Muscle of leg (tissue), 11 donors: ENCODE results near the gene HK2. TPM values are rescaled to one million over a fixed set of nuclear protein-coding genes. Genes with fewer than 3 reads are reported as not detected.

Source experiments
- DNase-seq: peaks from one replicate; pipeline ENCODE4 v3.0.0; 2013
- H3K27ac ChIP-seq: one replicate; pipeline ENCODE4 v1.5.1; 2013; ENCODE audit warnings: mild to moderate bottlenecking, low read length, control low read depth
- H3K27me3 ChIP-seq: one replicate; pipeline ENCODE4 v1.6.1; 2013; ENCODE audit warnings: low read length; ENCODE audit not compliant: control insufficient read depth, insufficient read depth
- H3K36me3 ChIP-seq: one replicate; pipeline ENCODE4 v1.6.1; 2013; ENCODE audit warnings: low read length; ENCODE audit not compliant: control insufficient read depth, insufficient read depth
- H3K4me1 ChIP-seq: one replicate; pipeline ENCODE4 v1.6.1; 2013; ENCODE audit warnings: low read length; ENCODE audit not compliant: control insufficient read depth, insufficient read depth
- H3K4me3 ChIP-seq: one replicate; pipeline ENCODE4 v1.5.1; 2013; ENCODE audit warnings: low read length, control low read depth
- H3K9me3 ChIP-seq: replicated peaks from 2 replicates; pipeline ENCODE4 v1.6.1; 2013; ENCODE audit warnings: low read depth, low read length; ENCODE audit not compliant: control insufficient read depth
- WGBS: methylation state at CpG from one replicate; pipeline ENCODE4 v1.1.5; 2013; ENCODE audit warnings: missing lambda C conversion rate; ENCODE audit not compliant: insufficient coverage; 5-methylcytosine and 5-hydroxymethylcytosine counted together
- polyA plus RNA-seq, 8 donors: library from polyadenylated mRNA; unstranded; fragments of 120-200 nt; gene quantifications; one replicate each; pipeline versions ENCODE4 v1.2.1 to v1.2.3, GENCODE V29; 2013; ENCODE audit warnings: inconsistent platforms in 1 of 8, low replicate concordance in 1 of 8; ENCODE audit not compliant: insufficient read length in 8 of 8, insufficient read depth in 1 of 8
- total RNA-seq: library from RNA; stranded (reverse); fragments of 120-200 nt; gene quantifications from one replicate; pipeline ENCODE4 v1.2.4, GENCODE V29; 2013

Gene HK2
- total and polyA plus RNA-seq, 9 donors: 3.3 to 8.6 (median 6.1) TPM

DNA sequence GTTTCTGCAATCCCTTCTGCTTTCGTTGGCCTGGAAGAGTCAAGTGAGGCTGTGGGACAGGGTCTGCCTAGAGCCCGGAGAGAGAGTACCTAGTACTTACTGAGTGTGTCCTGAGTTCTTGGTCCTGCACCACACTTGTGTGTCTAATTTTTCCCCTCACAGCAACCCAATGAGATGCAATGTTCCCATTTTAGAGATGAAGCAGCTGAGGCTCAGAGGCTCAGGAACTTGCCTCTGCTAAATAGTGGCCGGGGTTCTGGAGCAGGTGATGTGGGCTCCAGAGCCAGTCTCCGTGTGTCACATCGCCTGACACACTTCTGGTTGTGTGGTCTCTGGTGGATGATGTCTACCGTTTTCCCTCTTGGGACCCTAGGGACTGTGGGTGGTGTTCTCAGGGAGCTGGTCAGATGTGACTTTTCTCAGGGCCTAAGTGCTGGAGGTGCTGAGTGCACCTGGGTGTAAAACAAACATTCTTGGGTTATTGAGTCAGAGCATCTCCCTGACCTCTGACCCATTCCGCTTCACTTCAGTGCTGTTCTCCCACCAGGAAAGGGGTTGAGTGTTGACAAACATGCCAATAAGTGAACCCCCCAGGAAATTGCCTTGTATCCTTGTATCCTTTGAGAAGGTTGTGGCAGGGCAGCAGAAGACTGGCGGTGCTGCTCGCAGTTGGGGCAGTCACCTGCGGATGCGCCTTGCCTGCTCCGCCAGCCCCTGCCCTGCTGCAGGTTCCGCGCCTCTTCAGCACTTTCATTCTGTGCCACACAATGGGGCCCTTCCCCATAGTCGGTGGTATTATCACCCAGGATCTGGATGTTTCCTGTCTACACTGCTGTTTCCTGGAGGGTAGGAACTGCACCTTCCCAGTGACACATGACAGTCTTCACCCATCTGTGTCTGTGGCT is 32.1 kb downstream of the HK2 start:
- peaks cover 10% of the 10 kb centered on the region for H3K4me1 ChIP-seq
- no peak overlapping the region for H3K4me3 ChIP-seq
- no peaks in the 10 kb centered on the region for H3K27me3 ChIP-seq
- DNase-seq: no peak
- WGBS: 86% methylated on average over 12 of the region's 15 CpGs
- no peaks in the 10 kb centered on the region for H3K9me3 ChIP-seq
- no peaks in the 10 kb centered on the region for H3K36me3 ChIP-seq
- H3K27ac ChIP-seq: no peak overlapping the region

DNA sequence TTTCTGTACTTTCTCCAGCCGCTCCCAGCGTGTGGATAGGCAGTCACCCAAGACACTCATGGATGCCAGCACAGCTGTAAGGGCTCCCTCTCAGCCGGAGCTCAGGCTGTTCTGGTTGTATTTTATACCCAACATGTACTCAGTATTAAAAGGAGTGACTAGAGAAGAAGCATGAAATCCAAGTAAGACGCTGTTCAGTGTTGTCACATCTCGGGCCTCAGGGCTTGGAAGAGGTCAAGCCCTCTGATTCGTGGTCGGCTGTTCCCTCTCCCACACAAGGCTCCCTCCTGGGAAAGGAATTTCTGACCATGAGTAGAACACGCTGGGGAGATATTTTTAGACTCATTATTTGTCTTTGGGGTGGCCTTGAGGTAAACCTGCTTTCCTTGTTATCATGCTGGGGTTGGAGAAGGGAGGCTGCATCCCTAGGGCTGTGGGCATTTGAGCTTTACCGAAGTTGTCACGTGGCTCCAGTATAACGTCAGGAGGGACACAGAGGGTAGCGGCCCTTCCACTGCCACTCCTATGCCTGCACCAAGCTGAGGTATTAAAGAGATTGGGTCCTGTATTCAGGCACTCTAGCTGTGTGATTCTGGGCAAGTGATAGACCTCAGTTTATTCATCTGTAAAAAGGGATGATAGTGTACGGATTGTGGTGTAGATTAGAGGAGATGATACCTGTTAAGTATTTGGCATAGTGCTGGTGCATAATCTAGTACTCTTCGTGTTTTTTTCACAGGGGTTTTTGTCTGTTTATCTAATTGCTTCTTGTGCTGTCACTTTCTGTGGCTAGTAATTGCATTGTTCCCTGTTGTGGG is 34.1 kb downstream of the HK2 start:
- H3K36me3 ChIP-seq: no peaks in the 10 kb centered on the region
- H3K9me3 ChIP-seq: no peaks in the 10 kb centered on the region
- H3K4me3 ChIP-seq: no peak overlapping the region
- peaks cover 10% of the 10 kb centered on the region for H3K4me1 ChIP-seq
- WGBS: 73% methylated on average over 9 of the region's 14 CpGs
- no peaks in the 10 kb centered on the region for H3K27me3 ChIP-seq
- no peak overlapping the region for H3K27ac ChIP-seq
- no peak for DNase-seq

DNA sequence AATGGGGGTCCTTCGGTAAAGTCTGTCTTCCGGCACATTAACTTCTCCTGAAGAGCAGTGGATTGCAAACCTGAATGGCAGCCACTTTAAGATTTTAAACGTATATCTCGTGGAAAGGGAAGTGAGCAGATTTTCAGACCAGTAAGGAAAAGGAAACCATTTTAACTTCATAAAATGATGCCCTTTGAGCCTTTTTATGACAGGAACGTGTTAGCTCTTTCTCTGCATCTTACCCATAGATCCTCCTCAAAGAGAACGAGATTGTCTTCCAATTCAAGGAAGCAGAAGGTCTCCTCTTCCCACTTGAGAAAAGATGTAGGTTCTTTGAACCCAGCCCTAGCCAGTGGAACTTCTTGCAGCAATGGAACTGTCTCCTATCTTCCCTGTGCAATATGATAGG is 35.6 kb downstream of the HK2 start:
- Histone ChIP-seq H3K4me1 (peaks cover 16% of the 10 kb centered on the region), H3K27me3 (no peaks in the 10 kb centered on the region), H3K9me3 (no peaks in the 10 kb centered on the region), H3K4me3 (no peak overlapping the region), H3K36me3 (no peaks in the 10 kb centered on the region), H3K27ac (no peak overlapping the region)
- 82% methylated on average over 2 of the region's 6 CpGs for WGBS
- DNase-seq: no peak

DNA sequence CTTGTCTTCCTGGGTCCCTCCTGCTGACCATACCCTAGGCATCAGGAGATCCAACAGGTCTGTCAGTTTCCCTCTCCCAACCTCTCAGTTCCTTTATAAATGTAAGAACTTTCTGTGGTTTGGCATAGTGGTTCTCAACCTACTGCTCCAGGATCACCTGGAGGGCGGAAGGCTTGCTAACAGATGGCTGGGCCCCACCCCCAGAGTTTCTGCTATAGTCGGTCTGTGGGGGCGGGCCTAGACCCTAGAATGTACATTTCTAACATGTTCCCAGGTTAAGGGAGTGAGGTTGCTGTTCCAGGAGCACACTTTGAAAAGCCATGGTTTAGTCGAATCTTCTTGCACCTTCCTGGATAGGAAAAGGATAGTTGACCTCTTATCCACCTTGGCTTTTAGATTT is 37.0 kb downstream of the HK2 start:
- Histone ChIP-seq H3K36me3 (no peaks in the 10 kb centered on the region), H3K4me3 (no peak overlapping the region), H3K9me3 (no peaks in the 10 kb centered on the region), H3K4me1 (peaks cover 16% of the 10 kb centered on the region), H3K27me3 (no peaks in the 10 kb centered on the region), H3K27ac (no peak overlapping the region)
- 100% methylated on average over 1 of the region's 4 CpGs for WGBS
- no peak for DNase-seq

- WGBS: 82% methylated on average over 2 of the region's 6 CpGs
- Histone ChIP-seq H3K4me1 (peaks cover 19% of the 10 kb centered on the region), H3K36me3 (no peaks in the 10 kb centered on the region), H3K27ac (no peak overlapping the region), H3K4me3 (no peak overlapping the region), H3K27me3 (no peaks in the 10 kb centered on the region), H3K9me3 (no peaks in the 10 kb centered on the region)
- DNase-seq: no peak
Observed at GRCh38 chr2:74871414-74871813, 37.5 kb downstream of the HK2 start.

- Histone ChIP-seq H3K9me3 (no peaks in the 10 kb centered on the region), H3K36me3 (peaks cover 7% of the 10 kb centered on the region), H3K27ac (no peak overlapping the region), H3K4me3 (no peak overlapping the region), H3K4me1 (peaks cover 19% of the 10 kb centered on the region), H3K27me3 (no peaks in the 10 kb centered on the region)
- no CpG with 5 or more reads among the region's 2 CpGs for WGBS
- DNase-seq: no peak
Observed at GRCh38 chr2:74872389-74872836, 38.5 kb downstream of the HK2 start.

DNA sequence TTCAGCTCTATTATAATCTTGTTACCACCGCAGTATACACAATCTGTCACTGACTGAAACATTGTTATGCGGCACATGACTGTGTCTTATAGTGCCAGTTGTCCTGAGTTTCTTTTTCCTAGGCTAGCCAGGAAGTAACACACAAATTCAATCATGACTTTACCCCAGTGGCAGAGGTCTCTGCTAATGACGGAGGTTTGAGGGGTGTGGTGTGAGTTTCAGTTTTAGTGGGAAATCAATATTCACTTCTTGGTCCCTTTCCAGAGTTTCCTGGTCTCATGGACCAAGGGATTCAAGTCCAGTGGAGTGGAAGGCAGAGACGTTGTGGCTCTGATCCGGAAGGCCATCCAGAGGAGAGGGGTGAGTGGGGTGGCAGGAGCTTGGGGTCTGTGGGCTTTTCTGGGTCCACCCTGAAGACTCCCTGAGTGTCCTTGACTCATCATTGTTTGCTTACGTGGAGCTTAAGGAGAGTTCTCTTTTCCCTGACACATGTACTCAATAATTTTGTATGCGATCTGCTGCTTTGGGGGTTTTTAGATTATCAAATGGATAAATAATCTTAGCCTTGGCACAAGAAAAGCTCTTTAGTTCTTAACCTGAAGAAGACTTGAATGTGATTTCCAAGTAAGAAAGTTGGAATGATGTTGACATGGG is 39.2 kb downstream of the HK2 start:
- no peak overlapping the region for H3K4me3 ChIP-seq
- H3K9me3 ChIP-seq: no peaks in the 10 kb centered on the region
- H3K4me1 ChIP-seq: peaks cover 13% of the 10 kb centered on the region
- WGBS: 100% methylated on average over 2 of the region's 7 CpGs
- no peaks in the 10 kb centered on the region for H3K27me3 ChIP-seq
- H3K27ac ChIP-seq: no peak overlapping the region
- DNase-seq: no peak
- peaks cover 14% of the 10 kb centered on the region for H3K36me3 ChIP-seq

DNA sequence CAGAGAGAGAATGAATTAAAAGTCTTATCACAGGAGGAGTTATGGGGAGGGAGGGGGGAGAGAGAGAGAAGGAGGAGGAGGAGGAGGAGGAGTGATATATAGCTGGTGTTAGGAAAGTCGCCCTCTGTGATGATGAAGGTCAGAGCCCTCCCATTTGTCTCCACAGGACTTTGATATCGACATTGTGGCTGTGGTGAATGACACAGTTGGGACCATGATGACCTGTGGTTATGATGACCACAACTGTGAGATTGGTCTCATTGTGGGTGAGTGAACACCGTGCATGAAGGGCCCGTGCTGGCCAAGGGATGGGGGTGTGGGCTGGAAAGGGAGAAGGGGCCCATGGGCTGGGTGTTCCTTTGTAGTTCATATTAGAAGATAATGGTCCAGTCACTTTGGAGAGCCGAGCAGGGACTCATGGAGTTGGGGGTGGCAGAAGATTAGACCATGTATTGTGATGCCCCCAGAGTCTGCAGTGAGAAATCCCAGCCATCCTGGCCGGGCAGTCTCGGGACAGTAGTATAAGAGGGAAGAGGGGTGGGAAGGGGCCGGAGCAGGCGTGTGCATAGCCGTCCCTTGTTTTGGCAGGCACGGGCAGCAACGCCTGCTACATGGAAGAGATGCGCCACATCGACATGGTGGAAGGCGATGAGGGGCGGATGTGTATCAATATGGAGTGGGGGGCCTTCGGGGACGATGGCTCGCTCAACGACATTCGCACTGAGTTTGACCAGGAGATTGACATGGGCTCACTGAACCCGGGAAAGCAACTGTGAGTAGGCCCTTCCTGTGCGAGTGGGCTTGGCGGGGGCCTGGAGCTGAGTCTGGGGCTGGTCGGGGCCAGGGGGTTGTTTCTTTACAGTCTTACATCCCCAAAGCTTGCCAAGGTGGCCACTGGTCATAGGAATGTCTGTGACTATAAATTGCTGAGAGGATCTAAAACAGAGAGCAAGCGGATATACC is 40.0 kb downstream of the HK2 start:
- WGBS: 97% methylated on average over 20 of the region's 26 CpGs
- no peaks in the 10 kb centered on the region for H3K27me3 ChIP-seq
- no peak overlapping the region for H3K27ac ChIP-seq
- peaks cover 13% of the 10 kb centered on the region for H3K4me1 ChIP-seq
- peaks cover 22% of the 10 kb centered on the region for H3K36me3 ChIP-seq
- no peak overlapping the region for H3K4me3 ChIP-seq
- no peak for DNase-seq
- no peaks in the 10 kb centered on the region for H3K9me3 ChIP-seq

DNA sequence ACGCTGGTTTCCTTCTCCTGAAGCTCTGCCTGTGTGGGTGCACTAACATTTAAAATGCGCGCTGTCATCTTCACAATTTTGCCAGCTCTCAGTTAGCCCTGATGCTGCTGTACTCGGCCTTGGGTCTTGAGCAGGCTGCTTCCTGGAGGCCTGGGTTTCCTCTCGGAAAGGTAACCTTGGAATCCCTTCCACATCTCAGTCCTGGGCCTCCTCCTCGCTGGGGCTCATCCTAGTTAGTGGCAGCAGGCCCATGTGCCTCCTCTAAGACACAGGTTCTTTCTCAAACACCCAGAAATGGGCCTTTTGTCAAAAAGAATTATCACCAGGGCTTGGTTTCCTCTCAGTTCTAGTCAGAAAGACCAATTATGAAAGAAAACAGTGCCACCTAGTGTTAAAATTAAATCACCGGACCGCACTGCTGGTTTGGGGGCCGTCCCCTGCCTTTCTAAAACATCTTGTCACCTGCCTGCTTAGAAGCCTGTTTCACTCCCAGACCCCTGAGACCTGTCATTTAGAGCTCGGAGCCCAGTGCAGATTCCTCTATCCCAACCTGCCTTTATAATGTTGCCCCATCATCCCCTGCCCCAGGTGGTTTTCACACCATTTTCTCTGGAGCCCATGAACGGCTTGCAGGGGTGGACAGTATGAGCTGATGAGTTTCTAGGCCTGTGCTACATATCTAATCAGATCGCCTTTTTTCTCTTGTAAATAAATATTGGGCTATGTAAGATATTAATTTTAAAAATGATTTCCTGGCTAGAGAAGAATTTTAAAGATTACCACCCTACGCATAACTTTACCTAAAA is 42.4 kb downstream of the HK2 start:
- H3K27ac ChIP-seq: no peak overlapping the region
- 49% methylated on average over 10 of the region's 13 CpGs for WGBS
- DNase-seq: peak; percentile 77
- H3K36me3 ChIP-seq: peaks cover 39% of the 10 kb centered on the region
- no peaks in the 10 kb centered on the region for H3K9me3 ChIP-seq
- no peaks in the 10 kb centered on the region for H3K27me3 ChIP-seq
- H3K4me1 ChIP-seq: peaks cover 13% of the 10 kb centered on the region
- no peak overlapping the region for H3K4me3 ChIP-seq
